ENCODE data around the gene RXRA. TPM values are rescaled to one million over a fixed set of nuclear protein-coding genes. Genes with fewer than 3 reads are reported as not detected.

The RXRA gene
- total RNA-seq, 1 donor from 2014 or later: 85.7 TPM

GRCh38 chr9:134369416-134370212 is 43.4 kb downstream of the RXRA start:
- Histone ChIP-seq H3K4me1 (peaks cover 87% of the 10 kb centered on the region), H3K36me3 (no peaks in the 10 kb centered on the region), H3K4me3 (no peak overlapping the region), H3K27me3 (ENCODE audit: low read depth) (no peaks in the 10 kb centered on the region), H3K27ac (no peak overlapping the region), H3K9me3 (no peaks in the 10 kb centered on the region)
- intact Hi-C loops (cut with DNase I): no loop called here
- no peak for ATAC-seq
- no peak for DNase-seq
- TF ChIP-seq CTCF (IDR thresholded peaks at IDR 0.05): no peak

- no peak for ATAC-seq
- no peaks in the 10 kb centered on the region for H3K36me3 ChIP-seq
- TF ChIP-seq CTCF (IDR thresholded peaks at IDR 0.05): no peak
- no peak overlapping the region for H3K27ac ChIP-seq
- intact Hi-C loops (cut with DNase I): no loop called here
- H3K4me3 ChIP-seq: no peak overlapping the region
- H3K27me3 ChIP-seq (ENCODE audit: low read depth): no peaks in the 10 kb centered on the region
- no peaks in the 10 kb centered on the region for H3K9me3 ChIP-seq
- H3K4me1 ChIP-seq: peaks cover 87% of the 10 kb centered on the region
- no peak for DNase-seq
Measured at GRCh38 chr9:134370213-134370492, 43.9 kb downstream of the RXRA start.

- TF ChIP-seq CTCF (IDR thresholded peaks at IDR 0.05): no peak
- ATAC-seq: no peak
- H3K36me3 ChIP-seq: no peaks in the 10 kb centered on the region
- DNase-seq: no peak
- H3K9me3 ChIP-seq: no peaks in the 10 kb centered on the region
- no peaks in the 10 kb centered on the region for H3K27me3 ChIP-seq (ENCODE audit: low read depth)
- H3K27ac ChIP-seq: peak overlapping the region; percentile 88
- intact Hi-C loops (cut with DNase I): no loop called here
- no peak overlapping the region for H3K4me3 ChIP-seq
- peaks cover 87% of the 10 kb centered on the region for H3K4me1 ChIP-seq
Measured at GRCh38 chr9:134370638-134371037, 44.4 kb downstream of the RXRA start.

- intact Hi-C loops (cut with DNase I): no loop called here
- peaks cover 87% of the 10 kb centered on the region for H3K4me1 ChIP-seq
- DNase-seq (peak; percentile 93), ATAC-seq (peak; percentile 65 to 77)
- peak overlapping the region; percentile 88 for H3K27ac ChIP-seq
- H3K27me3 ChIP-seq (ENCODE audit: low read depth): no peaks in the 10 kb centered on the region
- no peaks in the 10 kb centered on the region for H3K9me3 ChIP-seq
- TF ChIP-seq CTCF (IDR thresholded peaks at IDR 0.05): no peak
- H3K36me3 ChIP-seq: no peaks in the 10 kb centered on the region
- H3K4me3 ChIP-seq: no peak overlapping the region
Measured at GRCh38 chr9:134371731-134372130, 45.5 kb downstream of the RXRA start.

GRCh38 chr9:134372581-134373267 is 46.5 kb downstream of the RXRA start:
- TF ChIP-seq CTCF (IDR thresholded peaks at IDR 0.05): no peak
- Histone ChIP-seq H3K27me3 (ENCODE audit: low read depth) (no peaks in the 10 kb centered on the region), H3K36me3 (no peaks in the 10 kb centered on the region), H3K4me3 (peak overlapping the region; percentile 40), H3K4me1 (peaks cover 87% of the 10 kb centered on the region), H3K9me3 (no peaks in the 10 kb centered on the region), H3K27ac (peak overlapping the region; percentile 88)
- intact Hi-C loops (cut with DNase I): no loop called here
- DNase-seq (peak; percentile 94), ATAC-seq (peak; percentile 41 to 77)

Data from lower lobe of right lung (tissue), 2 donors.